Endometrial microvascular endothelial cells (primary cell): ENCODE data around the gene EXPH5. TPM values are rescaled to one million over a fixed set of nuclear protein-coding genes. Genes with fewer than 3 reads are reported as not detected.
"Not testable (repeated sequence)": the region's sequence is repeated elsewhere in the genome, so short reads cannot be mapped to it uniquely, and the experiment has no call there.

Experiments
- in situ Hi-C: cut with HindIII; loops from 2 replicates; pipeline ENCODE4 v1.10.0; 2017; ENCODE audit warnings: low sequenced_read_pairs, low pct_unique_long_range_greater_than_20kb; ENCODE audit errors: inconsistent ontology term
- total RNA-seq: library from RNA; depleted of rRNA; stranded (reverse); fragments of >200 nt; gene quantifications from one replicate; pipeline ENCODE4 v1.2.3, GENCODE V29; 2015; ENCODE audit errors: inconsistent ontology term

Gene EXPH5, protein sequence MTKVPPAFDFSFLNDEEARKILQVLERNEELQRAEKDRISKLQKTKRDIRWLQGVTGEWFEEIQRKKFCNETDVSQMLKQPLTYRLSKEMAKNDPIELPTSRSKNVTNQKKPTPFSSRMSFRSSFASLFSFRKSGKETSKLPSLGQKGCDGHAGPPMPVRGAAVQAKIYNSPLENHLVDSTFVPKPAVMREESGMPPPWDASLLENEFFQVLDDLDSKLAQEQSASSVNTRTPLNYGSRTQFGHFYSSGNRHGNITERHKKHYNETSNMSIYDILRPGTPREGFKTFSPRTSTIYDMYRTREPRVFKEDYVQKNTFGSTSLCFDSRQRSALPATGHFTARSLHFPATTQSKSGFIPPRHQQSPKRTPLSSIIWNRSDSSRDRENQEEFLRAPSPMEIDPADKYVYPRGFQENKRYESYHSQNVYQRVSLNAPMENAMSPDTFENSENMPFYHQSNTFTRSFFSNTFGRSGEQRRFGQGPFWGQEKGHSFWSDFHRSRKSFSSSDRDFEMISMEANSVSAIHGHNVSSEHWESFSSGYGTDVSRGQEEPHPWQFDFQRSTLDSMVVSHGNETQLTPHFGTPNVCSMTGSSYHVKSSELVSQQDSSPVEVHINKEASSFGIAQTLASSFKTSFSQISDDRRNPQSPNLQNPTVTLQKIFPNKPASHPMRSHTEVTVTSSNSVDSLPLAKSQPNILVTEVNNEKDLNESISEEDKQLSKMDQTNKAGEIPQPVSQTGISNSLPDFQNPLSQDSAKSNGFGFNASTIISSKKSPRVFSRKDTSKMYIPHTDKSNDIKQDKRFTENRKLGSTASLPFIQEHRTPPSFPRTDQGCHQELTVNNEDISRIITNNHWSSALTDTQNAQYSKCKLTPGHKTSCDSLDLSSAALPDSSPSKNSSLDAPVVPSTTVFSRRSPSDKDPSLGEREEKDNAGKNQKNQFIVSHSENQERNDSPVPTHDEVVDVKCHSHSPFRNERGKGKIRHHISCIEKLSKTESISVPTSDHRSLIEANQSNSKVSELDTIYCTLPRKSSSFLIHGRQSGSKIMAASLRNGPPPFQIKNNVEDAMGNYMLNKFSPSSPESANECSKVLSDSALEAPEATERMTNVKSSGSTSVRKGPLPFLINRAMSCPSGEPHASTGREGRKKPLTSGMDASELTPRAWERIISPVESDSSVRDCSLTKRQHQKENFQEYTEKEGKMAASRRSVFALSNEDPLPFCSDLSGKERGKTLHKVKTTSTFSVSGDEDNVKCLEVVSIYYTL (N-terminal part only)
- 0.28 TPM for total RNA-seq

DNA sequence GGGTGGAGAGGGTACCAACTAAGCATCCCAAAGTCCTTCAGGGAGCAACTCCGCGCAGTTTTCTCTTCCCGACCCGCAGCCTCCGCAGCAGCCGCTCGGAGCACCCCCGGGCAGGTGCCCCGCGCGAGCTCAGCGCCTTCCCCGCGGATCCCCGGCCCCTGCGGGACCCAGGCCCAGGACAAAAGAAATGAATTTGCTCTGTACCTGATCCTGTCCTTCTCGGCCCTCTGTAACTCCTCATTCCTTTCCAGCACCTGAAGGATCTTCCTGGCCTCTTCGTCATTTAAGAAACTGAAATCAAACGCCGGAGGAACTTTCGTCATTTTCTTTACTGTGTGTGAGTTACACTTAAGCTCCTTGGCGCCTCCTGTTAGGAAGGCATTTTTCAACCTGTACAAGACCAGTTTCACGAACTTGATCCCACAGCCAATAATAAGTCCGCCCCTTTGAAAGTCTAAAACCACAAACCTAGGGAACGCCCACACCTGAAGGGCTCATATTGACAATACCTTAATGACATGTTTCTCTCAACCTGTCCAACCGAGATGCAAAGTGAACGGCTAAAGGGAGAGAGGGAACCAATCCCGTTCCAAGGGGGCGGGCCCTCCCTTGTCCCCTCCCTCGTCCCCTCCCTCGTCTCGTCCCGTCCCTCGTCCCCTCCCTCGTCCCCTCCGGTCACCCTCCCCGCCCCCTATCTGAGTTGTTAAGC is at the start of gene EXPH5:
EXPH5 (minus strand) TSS at position 555 of the 709 bp plus-strand sequence; CDS start at position 323, 232 bp downstream.
- in situ Hi-C loops: no loop called here

DNA sequence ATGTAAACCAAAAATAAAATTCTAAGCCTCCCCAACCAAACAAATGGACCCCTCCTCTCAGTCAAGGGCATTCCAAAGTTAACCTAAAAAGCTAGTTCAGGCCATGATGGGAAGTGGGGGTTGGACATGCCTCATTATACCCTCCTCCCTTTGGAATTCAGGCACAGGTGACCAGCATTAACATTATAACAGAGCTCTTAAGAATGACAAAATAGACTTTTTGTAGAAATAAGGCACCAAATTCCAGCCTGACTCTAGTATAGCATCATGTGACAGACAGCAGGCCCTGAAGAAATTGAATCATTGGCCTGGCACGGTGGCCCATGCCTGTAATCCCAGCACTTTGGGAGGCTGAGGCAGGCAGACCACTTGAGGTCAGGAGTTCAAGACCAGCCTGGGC is 48.2 kb upstream of the EXPH5 start:
- in situ Hi-C loops: not testable (repeated sequence)

DNA sequence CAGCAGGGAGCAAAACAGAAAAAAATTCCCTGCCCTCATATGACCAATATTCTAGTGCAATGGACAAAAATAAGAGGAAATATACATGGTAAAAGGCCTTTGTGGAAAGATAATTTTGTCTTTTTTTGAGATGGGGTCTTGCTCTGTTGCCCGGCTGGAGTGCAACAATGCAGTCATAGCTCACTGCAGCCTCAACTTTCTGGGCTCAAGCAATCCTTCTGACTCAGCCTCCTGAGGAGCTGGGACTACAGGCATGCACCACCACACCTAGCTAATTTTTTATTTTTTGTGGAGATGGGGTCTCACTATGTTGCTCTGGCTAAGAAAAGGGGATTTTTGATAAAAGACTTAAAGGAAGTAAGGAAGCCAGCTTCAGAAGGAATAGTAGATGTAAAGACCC is 45.6 kb upstream of the EXPH5 start:
- in situ Hi-C loops: no loop called here

DNA sequence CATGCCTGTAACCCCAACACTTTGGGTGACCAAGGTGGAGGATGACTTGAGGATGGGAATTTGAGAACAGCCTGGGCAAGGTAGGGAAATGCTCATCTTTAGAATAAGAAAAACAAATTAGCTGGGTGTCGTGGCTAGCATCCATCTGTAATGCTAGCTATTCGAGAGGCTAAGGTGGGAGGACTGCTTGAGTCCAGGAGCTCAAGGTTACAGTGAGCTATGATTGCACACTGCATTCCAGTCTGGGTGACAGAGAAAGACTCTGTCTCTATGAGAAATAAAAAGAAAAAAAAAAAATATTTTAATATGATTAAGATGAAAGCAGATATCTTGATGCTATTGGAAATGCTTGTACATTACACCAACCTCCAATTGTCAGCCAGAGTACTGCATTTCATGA is 42.7 kb upstream of the EXPH5 start:
- in situ Hi-C loops: no loop called here

DNA sequence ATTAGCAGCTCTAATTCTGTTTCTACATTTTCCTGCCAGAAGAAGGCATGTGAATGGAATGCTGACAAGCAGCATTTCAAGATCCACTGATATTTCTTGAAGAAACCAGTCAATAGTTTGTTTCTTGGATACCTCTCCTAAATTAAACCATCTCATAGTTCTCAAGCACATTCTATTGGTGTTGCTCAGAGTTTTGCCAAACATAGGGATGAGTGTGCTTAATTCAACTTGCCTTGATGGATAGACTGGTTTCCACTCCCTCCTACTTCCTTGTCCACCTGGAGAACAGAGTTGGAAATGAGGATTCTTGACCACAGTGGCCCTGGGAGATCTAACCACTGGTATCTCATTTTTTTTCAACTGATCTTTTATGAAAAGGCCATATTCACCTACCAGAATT is 41.5 kb upstream of the EXPH5 start:
- in situ Hi-C loops: no loop called here

DNA sequence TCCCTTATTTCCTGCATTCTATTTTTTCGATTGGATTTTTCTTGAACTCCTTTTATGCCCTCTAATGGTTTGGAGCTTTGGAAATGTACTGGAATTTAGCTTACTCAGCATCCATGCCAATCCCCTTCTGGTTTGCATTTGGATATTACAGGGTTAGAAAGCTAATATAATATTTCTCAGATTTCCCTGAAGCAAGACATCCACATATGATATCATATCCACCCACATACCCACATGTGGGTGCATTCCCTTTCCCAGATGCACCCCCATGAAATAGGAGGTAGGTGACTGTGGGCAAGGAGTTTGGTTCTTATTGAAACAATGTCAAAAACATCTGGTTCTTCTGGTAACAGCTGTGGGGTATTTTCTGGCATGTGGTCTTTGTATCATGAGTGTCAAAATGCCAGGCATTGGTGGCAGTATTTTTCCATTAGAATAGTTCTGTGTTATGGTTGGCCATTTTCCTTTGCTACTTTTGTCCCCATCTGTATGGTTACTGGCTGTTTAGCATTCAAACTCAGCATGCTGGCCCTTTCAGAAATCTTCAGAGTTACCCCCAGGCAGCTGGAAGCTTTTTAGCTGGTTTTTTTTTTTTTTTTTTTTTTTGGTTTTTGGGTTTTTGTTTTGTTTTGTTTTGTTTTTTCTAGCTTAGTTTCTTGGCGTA is 38.6 kb upstream of the EXPH5 start:
- in situ Hi-C loops: no loop called here

DNA sequence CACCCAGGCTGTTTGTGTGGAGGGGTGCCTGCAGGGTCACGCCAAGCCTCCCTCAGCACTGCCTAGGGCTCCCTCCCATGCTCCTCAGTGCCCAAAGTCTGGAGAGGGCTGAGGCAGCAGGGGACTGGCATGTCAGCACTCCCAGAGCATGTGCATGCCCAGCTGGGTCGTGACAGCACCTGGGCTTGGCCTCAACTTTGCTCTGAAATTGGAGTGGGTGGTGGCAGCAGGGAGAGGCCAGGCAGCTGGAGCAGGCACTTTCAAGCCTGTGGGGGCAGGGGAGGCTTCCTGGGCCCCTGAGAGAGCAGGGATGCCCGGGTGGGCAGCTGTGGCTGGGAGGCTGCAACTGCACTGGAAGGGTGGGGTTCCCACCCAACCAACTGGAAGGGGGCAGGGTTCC is 35.7 kb upstream of the EXPH5 start:
- in situ Hi-C loops: no loop called here

DNA sequence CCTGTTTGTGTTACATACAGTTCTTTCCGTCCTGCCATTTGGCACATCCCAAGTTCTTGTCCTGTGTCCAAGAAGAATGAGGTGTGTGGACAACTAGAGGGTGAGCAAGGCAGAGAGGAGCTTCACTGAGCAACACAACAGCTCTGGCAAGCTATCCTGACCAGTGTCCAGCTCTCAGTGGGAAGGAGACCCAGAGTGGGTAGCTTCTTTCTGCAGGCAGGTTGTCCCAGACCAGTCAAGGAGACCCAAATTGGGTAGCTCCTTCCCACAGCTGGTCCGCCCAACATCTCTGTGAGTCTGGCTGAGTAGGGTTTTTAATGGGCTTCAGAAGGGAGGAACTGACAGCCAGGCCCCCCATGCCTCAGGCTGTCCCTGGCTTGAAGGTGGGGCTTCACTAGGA is 35.2 kb upstream of the EXPH5 start:
- in situ Hi-C loops: no loop called here

DNA sequence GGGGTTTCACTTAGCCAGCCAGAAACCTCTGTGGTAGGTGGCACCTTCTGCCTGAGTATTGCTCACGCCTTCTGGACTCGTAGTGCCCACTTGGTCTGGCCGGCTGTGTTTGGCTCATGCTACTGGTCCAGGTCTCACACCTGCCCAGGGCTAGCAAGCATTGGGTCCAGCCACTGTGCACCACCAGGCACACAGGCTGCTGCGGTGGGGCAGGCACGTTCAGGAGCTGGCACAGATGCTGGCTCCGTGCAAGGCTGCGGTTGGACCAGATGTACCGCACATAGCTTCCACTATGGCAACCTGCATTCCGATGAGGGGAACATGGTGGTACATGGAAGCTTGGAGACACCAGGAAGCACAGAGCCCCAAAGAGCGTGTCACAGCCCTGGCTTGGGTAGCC is 34.8 kb upstream of the EXPH5 start:
- in situ Hi-C loops: no loop called here

DNA sequence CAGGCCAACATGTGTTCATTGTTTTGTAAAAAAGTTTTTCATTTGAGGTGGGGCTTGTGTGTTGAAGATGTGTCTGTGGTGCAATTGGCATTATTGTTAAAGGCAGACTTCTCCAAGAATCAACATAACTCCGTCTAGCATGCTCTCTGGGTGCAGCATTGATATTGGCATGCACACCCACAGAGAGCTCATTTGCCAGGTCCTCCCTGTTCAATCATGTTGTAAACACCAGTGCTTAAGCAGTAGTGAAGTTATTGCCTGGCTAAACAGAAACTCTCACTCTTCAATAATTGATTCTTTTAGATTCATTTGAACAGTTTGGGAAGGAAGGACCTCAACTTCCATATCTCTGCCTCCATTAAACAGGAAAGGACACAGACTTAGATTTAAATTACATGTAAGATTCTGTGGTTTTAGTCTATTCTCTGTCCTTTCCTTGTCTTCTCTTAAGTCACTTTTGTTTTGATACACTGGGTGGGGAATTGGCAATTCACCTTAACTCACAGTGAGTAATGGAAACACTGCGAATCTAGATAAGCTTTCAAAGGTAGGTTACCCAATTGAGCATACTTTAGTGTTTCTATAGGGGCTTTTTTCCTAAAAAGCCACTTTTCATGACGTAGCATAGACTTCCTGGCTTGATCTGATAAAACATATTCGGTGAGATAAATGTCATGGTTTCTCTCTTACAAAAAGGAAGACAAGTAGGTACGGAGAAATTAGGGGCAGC is 30.8 kb upstream of the EXPH5 start:
- in situ Hi-C loops: no loop called here

DNA sequence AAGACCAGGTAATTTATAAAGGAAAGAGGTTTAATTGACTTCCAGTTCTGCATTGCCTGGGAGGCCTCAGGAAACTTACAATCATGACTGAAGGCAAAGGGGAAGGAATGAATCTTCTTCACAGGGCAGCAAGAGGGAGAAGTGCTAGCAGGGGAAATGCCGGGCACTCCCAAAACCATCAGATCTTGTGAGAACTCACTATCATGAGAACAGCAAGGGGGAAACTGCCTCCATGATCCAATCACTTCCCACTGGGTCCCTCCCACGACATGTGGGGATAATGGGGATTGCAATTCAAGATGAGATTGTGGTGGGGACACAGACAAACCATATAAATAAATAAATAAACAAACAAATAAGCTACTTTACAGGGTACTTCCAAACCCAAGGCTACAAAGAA is 28.8 kb upstream of the EXPH5 start:
- in situ Hi-C loops: no loop called here

DNA sequence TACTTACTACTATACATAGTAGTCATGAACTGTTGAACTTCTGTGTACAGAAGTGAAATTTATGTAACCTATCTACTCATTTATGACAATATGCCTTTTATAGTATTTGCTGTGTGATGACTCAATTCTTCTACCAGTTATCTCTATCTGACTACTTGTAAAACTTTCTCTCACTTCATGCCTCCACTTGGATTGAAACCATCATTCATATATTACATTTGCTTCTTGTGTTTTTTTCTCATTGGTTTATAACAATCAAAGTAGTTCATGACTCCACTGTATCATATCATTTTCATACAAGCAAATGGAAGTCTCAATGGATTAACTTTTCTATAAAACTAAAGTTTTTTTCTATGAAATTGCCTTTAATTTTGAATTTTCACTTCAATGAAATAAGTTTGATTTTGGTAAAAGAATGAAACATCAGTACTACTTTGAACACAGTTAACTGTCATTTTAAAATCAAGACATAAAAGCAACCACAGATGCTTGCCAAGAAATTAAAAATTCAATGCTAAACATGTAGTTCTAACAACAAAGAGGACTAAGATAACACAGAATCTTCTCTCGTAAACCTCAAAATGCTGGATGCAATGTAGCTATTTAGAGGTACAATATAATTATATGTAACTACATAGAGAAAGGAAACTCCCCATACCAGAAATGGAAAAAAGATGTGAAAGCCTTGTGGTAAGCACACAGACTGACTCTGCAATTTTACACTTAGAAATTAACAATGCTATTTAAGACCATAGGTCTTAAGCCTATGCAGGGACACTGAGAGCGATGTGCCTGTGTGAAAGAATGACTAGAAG is 27.6 kb upstream of the EXPH5 start:
- in situ Hi-C loops: no loop called here

DNA sequence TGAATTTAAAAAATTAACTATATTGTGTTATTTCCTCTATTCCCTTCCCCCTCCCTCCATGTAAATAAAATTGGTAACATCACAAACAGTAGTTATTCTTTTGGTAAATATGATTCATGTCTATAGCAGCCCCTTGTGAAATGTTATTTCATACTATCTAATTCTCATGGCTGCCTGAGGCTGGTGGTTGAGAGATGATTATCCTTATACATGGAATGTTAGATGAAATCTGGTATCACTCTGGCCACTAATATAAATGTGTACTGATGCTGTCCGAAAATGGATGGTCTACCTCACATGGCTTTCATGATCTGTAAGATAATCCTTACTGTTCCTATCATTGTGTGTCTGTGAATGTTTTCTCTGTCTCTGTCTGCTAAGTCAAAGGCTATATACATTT is 25.0 kb upstream of the EXPH5 start:
- in situ Hi-C loops: no loop called here

DNA sequence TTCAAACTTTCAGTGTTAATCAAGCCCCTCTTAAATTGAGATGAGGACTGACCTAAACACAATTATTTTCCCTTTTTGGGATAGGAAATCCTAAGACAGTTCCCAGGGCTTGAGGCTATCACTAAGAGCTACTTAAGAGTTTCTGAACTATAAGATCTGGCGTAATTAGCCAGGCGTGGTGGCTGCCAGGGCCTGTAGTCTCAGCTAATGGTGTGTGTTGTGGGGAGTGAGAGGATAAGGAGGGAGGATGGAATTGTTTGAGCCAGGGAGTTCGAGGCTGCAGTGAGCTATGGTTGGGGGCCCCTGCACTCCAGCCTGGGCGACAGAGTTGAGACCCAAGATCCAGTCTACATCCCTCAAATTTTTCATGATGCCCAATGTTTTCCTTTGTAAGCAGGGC is 23.5 kb upstream of the EXPH5 start:
- in situ Hi-C loops: no loop called here

DNA sequence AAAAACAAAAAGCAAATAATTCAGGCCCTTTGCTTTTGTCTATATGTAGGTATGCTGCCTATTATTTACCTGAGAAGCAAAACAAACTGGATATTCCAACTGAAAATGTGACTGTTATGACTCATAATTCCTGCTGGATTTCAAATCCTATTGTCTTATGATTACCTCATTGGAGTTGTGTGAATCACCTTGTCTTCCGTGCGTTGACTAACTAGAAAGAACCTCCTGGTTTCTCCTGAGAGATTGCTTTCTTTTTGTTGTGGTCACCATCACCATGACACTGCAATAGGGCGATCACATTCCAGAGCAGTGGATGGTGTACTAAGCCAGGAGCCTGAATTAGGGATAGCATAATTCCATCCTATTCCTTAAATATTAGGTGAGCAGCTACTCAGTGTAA is 23.0 kb upstream of the EXPH5 start:
- in situ Hi-C loops: no loop called here

DNA sequence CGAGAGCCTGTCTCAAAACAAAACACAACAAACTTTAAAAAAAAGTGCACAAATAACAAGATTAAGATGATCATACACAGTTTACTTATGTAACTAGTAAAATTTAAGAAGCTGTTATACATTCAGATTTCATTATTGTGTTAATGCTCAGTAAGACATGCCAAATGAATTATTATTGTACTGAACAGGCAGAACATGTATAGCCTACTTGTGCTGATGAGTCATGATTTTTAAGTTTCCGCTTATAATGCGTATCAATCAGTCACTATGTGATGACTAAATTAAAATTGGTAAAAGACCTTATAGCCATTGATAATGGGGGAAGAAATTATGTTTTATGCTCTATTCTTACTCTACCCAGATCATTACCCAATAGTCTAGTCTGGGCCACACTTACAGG is 20.5 kb upstream of the EXPH5 start:
- in situ Hi-C loops: no loop called here

DNA sequence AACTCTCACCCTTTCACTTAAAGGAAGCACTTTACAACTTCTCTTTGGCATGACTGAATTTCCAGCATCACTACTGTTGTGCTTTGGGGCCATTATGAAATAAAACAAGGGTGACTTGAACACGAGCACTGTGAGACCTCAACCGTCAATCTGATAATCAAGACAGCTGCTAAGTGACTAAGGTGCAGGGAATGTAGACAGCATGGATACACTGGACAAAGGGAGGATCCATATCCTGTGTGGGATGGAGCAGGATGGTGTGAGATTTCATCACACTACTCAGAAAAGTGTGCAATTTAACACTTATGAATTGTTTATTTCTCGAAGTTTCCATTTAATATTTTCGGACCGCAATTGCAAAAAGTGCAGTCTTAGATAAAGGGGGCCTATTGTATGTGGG is 16.1 kb upstream of the EXPH5 start:
- in situ Hi-C loops: no loop called here
